Colonic mucosa (tissue), 4 donors: ENCODE data around the gene TRMT1. TPM values are rescaled to one million over a fixed set of nuclear protein-coding genes. Genes with fewer than 3 reads are reported as not detected.
"Not testable (repeated sequence)": the region's sequence is repeated elsewhere in the genome, so short reads cannot be mapped to it uniquely, and the experiment has no call there.

Source experiments
- DNase-seq: peaks from one replicate; pipeline ENCODE4 v3.0.0-alpha.2; 2020
- H3K27ac ChIP-seq: fragments of 200-600 bp; one replicate; pipeline ENCODE4 v1.8.0; 2021
- H3K27me3 ChIP-seq: fragments of 200-600 bp; one replicate; pipeline ENCODE4 v1.8.0; 2021
- H3K36me3 ChIP-seq: fragments of 200-600 bp; one replicate; pipeline ENCODE4 v1.8.0; 2021
- H3K4me1 ChIP-seq: fragments of 200-600 bp; one replicate; pipeline ENCODE4 v1.8.0; 2021; ENCODE audit warnings: mild to moderate bottlenecking
- H3K4me3 ChIP-seq: fragments of 200-600 bp; one replicate; pipeline ENCODE4 v1.8.0; 2021
- H3K9ac ChIP-seq, 2 donors: one replicate each; pipeline ENCODE4 v1.7.0; 2013; ENCODE audit warnings: control low read depth in 2 of 2, low read depth in 2 of 2, low read length in 2 of 2
- H3K9me3 ChIP-seq: fragments of 200-600 bp; one replicate; pipeline ENCODE4 v1.8.0; 2021
- CTCF ChIP-seq: fragments of 200-600 bp; IDR thresholded peaks from one replicate; pipeline ENCODE4 v1.8.0; 2022; ENCODE audit warnings: antibody characterized with exemption, mild to moderate bottlenecking
- intact Hi-C: fragments of 100-400 bp; cut with DNase I; formaldehyde crosslinking; loops from one replicate; pipeline ENCODE4 v1.14.1; 2022
- total RNA-seq, 2 donors: library from RNA; stranded (reverse); fragmentation: NEBNext Ultra II Directional in 1 of 2; extraction: Animal tissue kit (Norgen Biotek cat#: 25700) in 1 of 2; gene quantifications; one replicate each; pipeline ENCODE4 v1.2.1, GENCODE V29; 2021
- donor health status: healthy.
- donor health status: DM: no; HTN: no; CAD: no.
- donor health status: DM: no; HTN: no; CAD: no.

The TRMT1 gene
- total RNA-seq, 2 donors from 2014 or later, result 17.5 to 40.1 TPM

DNA sequence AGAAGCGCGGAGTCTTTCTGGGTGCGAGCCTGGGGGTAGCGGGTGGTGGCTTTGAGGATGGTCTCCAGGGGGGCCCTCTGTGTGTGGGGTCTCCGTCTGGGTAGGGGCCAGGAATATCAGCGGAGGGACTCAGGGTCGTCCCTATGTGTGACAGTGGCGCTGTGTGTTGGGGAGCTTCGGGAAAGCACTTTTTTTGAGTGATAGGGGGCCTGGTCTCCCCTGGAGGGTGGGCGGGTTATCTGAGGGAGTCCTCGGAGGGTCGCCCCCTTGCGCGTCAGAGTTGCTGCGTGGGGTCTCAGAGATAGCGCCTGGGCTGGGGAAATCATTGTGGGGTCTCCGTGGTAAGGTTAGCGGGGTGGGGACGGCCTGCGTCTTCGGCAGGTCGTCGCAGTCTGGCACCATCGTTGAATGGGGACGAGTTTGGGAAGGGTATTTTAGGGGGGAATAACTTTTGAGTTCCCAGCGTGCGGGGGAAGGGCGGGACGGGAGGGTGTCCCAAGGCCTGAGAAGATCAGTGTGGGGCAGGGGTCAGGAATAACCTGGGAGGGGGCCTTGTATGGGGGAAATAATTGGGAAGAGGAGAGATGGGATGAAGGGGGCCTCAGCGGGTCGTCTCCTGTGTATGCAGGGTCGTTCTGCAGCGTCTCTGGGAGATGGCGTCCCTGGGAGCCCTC, 34.5 kb upstream of the TRMT1 start:
- Histone ChIP-seq H3K4me3 (peak overlapping the region; percentile 71), H3K27me3 (no peaks in the 10 kb centered on the region), H3K9ac (peak overlapping the region; percentile 99 to 100), H3K9me3 (no peaks in the 10 kb centered on the region), H3K36me3 (no peaks in the 10 kb centered on the region), H3K27ac (peak overlapping the region; percentile 98), H3K4me1 (peaks cover 7% of the 10 kb centered on the region)
- intact Hi-C loops, result no loop called here
- peak; percentile 45 for DNase-seq
- no peak for TF ChIP-seq CTCF

DNA sequence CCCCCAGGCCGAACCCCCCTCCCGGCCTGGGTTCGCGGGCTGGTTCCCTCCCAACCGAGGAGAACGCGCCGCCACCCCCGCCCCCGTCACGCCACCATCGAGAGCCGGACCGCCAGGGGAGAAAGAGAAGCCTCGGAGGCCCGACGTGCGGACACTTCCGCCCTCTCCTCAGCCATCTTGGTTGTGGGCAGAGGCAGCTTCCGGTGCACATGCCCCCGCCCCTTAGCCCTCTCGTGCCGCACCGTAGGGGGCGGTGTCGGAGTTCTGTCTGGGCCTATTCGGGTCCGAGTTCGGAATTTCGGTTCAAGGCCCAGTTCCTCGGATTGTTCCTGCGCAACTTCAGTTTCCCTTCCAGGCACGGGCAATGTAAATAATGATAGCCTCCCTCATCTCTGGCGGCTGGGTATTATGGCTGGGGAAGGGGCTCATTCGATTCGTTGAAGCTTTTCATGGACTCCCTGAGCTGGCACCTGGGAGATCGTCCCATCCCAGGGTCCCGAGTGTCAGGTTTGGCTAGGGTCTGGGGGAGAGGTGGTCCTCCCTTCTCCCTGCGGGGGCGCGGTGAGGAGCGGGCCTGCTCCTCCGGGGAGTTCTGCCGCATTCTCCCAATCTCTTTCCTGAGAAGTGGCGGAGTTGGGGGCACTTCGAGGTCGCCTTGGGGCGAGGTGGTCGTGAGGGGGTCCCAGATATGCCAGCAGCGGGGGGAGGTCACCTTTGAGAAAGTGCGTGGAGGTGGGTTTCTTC, 33.8 kb upstream of the TRMT1 start, which contains the start of the genes IER2 and STX10:
TSS of gene IER2 (plus strand) at position 225 of the 744 bp plus-strand sequence. CDS start 2,776 bp downstream, outside the sequence.
TSS of gene STX10 (minus strand) at position 189 of the 744 bp plus-strand sequence. CDS start 202 bp downstream, outside the sequence.
- H3K9me3 ChIP-seq, result no peaks in the 10 kb centered on the region
- TF ChIP-seq CTCF, result peak; percentile 56
- no peaks in the 10 kb centered on the region for H3K27me3 ChIP-seq
- peak within 1 kb of the TSS; percentile 71 for H3K4me3 ChIP-seq
- H3K9ac ChIP-seq, result peak within 1 kb of the TSS; percentile 99 to 100
- H3K36me3 ChIP-seq, result no peaks in the 10 kb centered on the region
- DNase-seq, result peak; percentile 96
- H3K4me1 ChIP-seq, result peaks cover 5% of the 10 kb centered on the region
- intact Hi-C loops, result no loop called here
- H3K27ac ChIP-seq, result peak within 1 kb of the TSS; percentile 98

DNA sequence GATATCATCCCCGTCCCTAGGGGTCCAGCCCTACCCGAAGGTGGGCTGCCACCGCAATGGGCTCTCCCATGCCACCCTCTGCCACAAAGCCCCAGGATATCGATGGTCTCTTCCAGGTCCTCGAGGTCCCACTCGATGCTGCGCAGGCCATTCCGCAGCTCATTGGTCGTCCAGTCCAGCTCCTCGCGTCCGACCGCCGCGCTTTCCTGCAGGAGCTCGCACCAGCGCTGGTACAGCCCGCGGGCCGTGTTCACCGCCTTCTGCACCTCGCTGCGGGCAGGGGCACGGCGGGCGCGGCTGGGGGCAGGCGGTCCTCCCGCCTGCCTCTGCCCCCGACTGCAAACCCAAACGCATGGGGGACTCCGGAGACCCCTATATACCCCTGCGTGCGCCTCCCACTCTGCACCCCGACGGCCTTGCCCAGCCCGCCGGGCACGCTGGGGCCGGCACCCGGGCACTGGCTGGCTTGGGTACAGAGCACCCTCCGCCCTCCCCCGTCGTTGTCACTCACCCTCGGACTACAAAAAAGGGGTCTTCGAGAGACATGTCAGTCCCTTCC, 33.2 kb upstream of the TRMT1 start:
- Histone ChIP-seq H3K27me3 (no peaks in the 10 kb centered on the region), H3K9me3 (no peaks in the 10 kb centered on the region), H3K36me3 (peaks cover 5% of the 10 kb centered on the region), H3K27ac (peak overlapping the region; percentile 98), H3K9ac (peak overlapping the region; percentile 68 to 100), H3K4me1 (peaks cover 5% of the 10 kb centered on the region), H3K4me3 (peak overlapping the region; percentile 71)
- intact Hi-C loops, result no loop called here
- no peak for TF ChIP-seq CTCF
- DNase-seq, result no peak

DNA sequence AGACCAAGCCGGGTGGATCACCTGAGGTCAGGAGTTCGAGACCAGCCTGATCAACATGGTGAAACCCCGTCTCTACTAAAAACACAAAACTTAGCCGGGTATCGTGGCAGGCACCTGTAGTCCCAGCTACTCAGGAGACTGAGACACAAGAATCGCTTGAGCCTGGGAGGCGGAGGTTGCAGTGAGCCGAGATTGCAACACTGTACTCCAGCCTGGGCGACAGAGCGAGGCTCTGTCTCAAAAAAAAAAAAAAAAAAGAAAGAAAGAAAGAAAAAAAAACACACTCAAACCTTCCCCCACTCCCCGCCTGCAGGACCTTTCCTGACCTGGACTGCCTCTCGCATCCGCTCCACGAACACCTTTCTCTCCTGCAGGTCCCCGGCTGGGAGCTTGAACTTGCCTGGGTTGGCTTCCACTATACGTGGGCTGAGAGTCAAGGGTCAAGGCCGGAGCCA, 32.7 kb upstream of the TRMT1 start:
- H3K27me3 ChIP-seq, H3K9me3 ChIP-seq, intact Hi-C loops, H3K4me1 ChIP-seq, H3K36me3 ChIP-seq: not testable (repeated sequence)
- Histone ChIP-seq H3K27ac (peak overlapping the region; percentile 98), H3K4me3 (peak overlapping the region; percentile 71), H3K9ac (peak overlapping the region; percentile 68 to 100)
- DNase-seq, result peak; percentile 51

GRCh38 chr19:13146763-13147563, 30.4 kb upstream of the TRMT1 start:
- H3K27ac ChIP-seq, result no peak overlapping the region
- H3K9me3 ChIP-seq, result no peaks in the 10 kb centered on the region
- DNase-seq, result peak; percentile 53
- H3K36me3 ChIP-seq, result peaks cover 9% of the 10 kb centered on the region
- no peak overlapping the region for H3K9ac ChIP-seq
- TF ChIP-seq CTCF, result no peak
- H3K4me1 ChIP-seq, result peaks cover 5% of the 10 kb centered on the region
- intact Hi-C loops, result no loop called here
- H3K4me3 ChIP-seq, result no peak overlapping the region
- no peaks in the 10 kb centered on the region for H3K27me3 ChIP-seq
